Gastroesophageal sphincter (tissue), 3 donors: ENCODE results near the gene AACS.

ENCODE experiments used
- CTCF ChIP-seq, 4 experiments: fragments of 200-600 bp in 2 of 4; fragments of 450-650 bp in 2 of 4; sonication (generic) in 1 of 4; IDR thresholded peaks; one replicate each; pipeline ENCODE4 v1.5.1; 2017 to 2019; ENCODE audit warnings: antibody characterized with exemption in 4 of 4, mild to moderate bottlenecking in 2 of 4, moderate library complexity in 2 of 4
- EP300 ChIP-seq: sonication (generic); formaldehyde crosslinking; IDR thresholded peaks from one replicate; pipeline ENCODE4 v1.6.1; 2017; ENCODE audit warnings: antibody characterized with exemption, mild to moderate bottlenecking
- POLR2A ChIP-seq, 2 donors: fragments of 450-650 bp; IDR thresholded peaks; one replicate each; pipeline ENCODE4 v1.6.1; 2017; ENCODE audit warnings: antibody characterized with exemption in 2 of 2, mild to moderate bottlenecking in 2 of 2, moderate library complexity in 1 of 2
- POLR2AphosphoS5 ChIP-seq: sonication (generic); formaldehyde crosslinking; IDR thresholded peaks from one replicate; pipeline ENCODE4 v1.6.1; 2017; ENCODE audit warnings: antibody characterized with exemption

- TF ChIP-seq POLR2A (IDR thresholded peaks at IDR 0.05), result no peak
- TF ChIP-seq CTCF (IDR thresholded peaks at IDR 0.05), result no peak
- TF ChIP-seq EP300, result no peak
- TF ChIP-seq POLR2AphosphoS5, result no peak
These were observed 28.6 kb downstream of the AACS start for GRCh38 chr12:125093681-125094330.
